Activated CD4-positive, alpha-beta T cell treated with anti-CD3 and anti-CD28 coated beads for 36 hours (primary cell): ENCODE measurements around the gene UNC45B. TPM values are rescaled to one million over a fixed set of nuclear protein-coding genes. Genes with fewer than 3 reads are reported as not detected.

ENCODE experiments used
- ATAC-seq: fragments of 200-7000 bp; cut with Tn5 transposase; one replicate; pipeline ENCODE4 v1.10.0; 2021; ENCODE audit warnings: mild to moderate bottlenecking, moderate library complexity
- CTCF ChIA-PET: fragments of 350-600 bp; sonication (Branson Sonifier 250); formaldehyde crosslinking; loops from one replicate; lab custom pipeline; 2021; ENCODE audit warnings: antibody characterized with exemption; lab: Charles Lee
- POLR2A ChIA-PET: fragments of 350-600 bp; sonication (Branson Sonifier 250); formaldehyde crosslinking; loops from one replicate; lab custom pipeline; 2021; ENCODE audit warnings: antibody characterized with exemption, inconsistent platforms; lab: Charles Lee
- DNase-seq: peaks from one replicate; pipeline ENCODE4 v3.0.0-alpha.2; 2020
- H3K27ac Mint-ChIP-seq: one replicate; pipeline ENCODE4 v1.8.0; 2021; ENCODE audit warnings: mixed read lengths
- H3K27me3 Mint-ChIP-seq: one replicate; pipeline ENCODE4 v1.8.0; 2021; ENCODE audit warnings: mixed read lengths
- H3K36me3 Mint-ChIP-seq: one replicate; pipeline ENCODE4 v1.8.0; 2021; ENCODE audit warnings: low read depth, mixed read lengths
- H3K4me1 Mint-ChIP-seq: one replicate; pipeline ENCODE4 v1.8.0; 2021; ENCODE audit warnings: mixed read lengths
- H3K4me3 Mint-ChIP-seq: one replicate; pipeline ENCODE4 v1.8.0; 2021; ENCODE audit warnings: mild to moderate bottlenecking, moderate library complexity, mixed read lengths
- H3K9me3 Mint-ChIP-seq: one replicate; pipeline ENCODE4 v1.8.0; 2021; ENCODE audit warnings: low read depth, mixed read lengths
- intact Hi-C, 2 experiments: fragments of 100-400 bp; cut with DNase I in 1 of 2; cut with micrococcal nuclease in 1 of 2; formaldehyde crosslinking; loops; one replicate each; pipeline versions ENCODE4 v1.14.2 to v1.15.1; 2022 to 2024; cut with DNase I, micrococcal nuclease
- total RNA-seq, 2 experiments: library from RNA; stranded (reverse); gene quantifications; one replicate each; pipeline ENCODE4 v1.2.3, GENCODE V29; 2021

Gene UNC45B
- total RNA-seq, 2 experiments from 2014 or later: 0.07 TPM; not detected in 1

- intact Hi-C loops: no loop called here
- H3K27ac Mint-ChIP-seq: peak overlapping the region; percentile 10
- H3K4me3 Mint-ChIP-seq: no peak overlapping the region
- peaks cover 41% of the 10 kb centered on the region for H3K4me1 Mint-ChIP-seq
- no peak for DNase-seq
- no peaks in the 10 kb centered on the region for H3K9me3 Mint-ChIP-seq
- POLR2A ChIA-PET: no interaction called here
- CTCF ChIA-PET: interaction anchor here (0.7 to 1.2 kb wide), 3 partner anchors 32 to 396 kb away, joined by 3 to 4 read pairs (median 3); no protein-coding TSS in a partner anchor
- H3K27me3 Mint-ChIP-seq: no peaks in the 10 kb centered on the region
- no peak for ATAC-seq
- H3K36me3 Mint-ChIP-seq: no peaks in the 10 kb centered on the region
Measured at GRCh38 chr17:35159940-35160339, 12.3 kb downstream of the UNC45B start.

- Mint-ChIP-seq H3K9me3 (no peaks in the 10 kb centered on the region), H3K4me3 (peak overlapping the region; percentile 13), H3K27me3 (no peaks in the 10 kb centered on the region), H3K27ac (peak overlapping the region; percentile 57), H3K4me1 (peaks cover 46% of the 10 kb centered on the region), H3K36me3 (no peaks in the 10 kb centered on the region)
- CTCF ChIA-PET: interaction anchor here (0.6 to 1.2 kb wide), 6 partner anchors 10 to 395 kb away, joined by 3 to 4 read pairs (median 3); no protein-coding TSS in a partner anchor
- peak; percentile 65 for ATAC-seq
- POLR2A ChIA-PET: interaction anchor here (0.6 to 0.7 kb wide), 2 partner anchors 209 to 327 kb away, joined by 3 to 4 read pairs; no protein-coding TSS in a partner anchor
- peak; percentile 59 for DNase-seq
- intact Hi-C loops: no loop called here
Measured at GRCh38 chr17:35160354-35161201, 13.0 kb downstream of the UNC45B start.

GRCh38 chr17:35161281-35161761 is 13.7 kb downstream of the UNC45B start:
- CTCF ChIA-PET: interaction anchor here (0.9 to 1.2 kb wide), 3 partner anchors 9 to 395 kb away, joined by 3 to 4 read pairs (median 3); no protein-coding TSS in a partner anchor
- ATAC-seq: peak; percentile 47
- Mint-ChIP-seq H3K27me3 (no peaks in the 10 kb centered on the region), H3K9me3 (no peaks in the 10 kb centered on the region), H3K4me1 (peaks cover 48% of the 10 kb centered on the region), H3K27ac (peak overlapping the region; percentile 57), H3K36me3 (no peaks in the 10 kb centered on the region), H3K4me3 (peak overlapping the region; percentile 13)
- no peak for DNase-seq
- POLR2A ChIA-PET: interaction anchor here (0.6 kb wide), 1 partner anchor 326 kb away, joined by 3 read pairs; no protein-coding TSS in a partner anchor
- intact Hi-C loops: no loop called here

GRCh38 chr17:35162755-35163154 is 15.1 kb downstream of the UNC45B start:
- Mint-ChIP-seq H3K9me3 (no peaks in the 10 kb centered on the region), H3K27ac (no peak overlapping the region), H3K36me3 (no peaks in the 10 kb centered on the region), H3K4me3 (no peak overlapping the region), H3K27me3 (no peaks in the 10 kb centered on the region), H3K4me1 (peaks cover 48% of the 10 kb centered on the region)
- ChIA-PET POLR2A (no interaction called here), CTCF (interaction anchor here (0.8 to 1.2 kb wide), 2 partner anchors 16 to 375 kb away, joined by 3 to 5 read pairs; partner anchors contain the start of gene SLFN12L)
- intact Hi-C loops: no loop called here
- ATAC-seq: no peak
- no peak for DNase-seq

GRCh38 chr17:35163886-35164285 is 16.3 kb downstream of the UNC45B start:
- ChIA-PET POLR2A (no interaction called here), CTCF (interaction anchor here (0.5 kb wide), 1 partner anchor 24 kb away, joined by 5 read pairs; no protein-coding TSS in a partner anchor)
- intact Hi-C loops: no loop called here
- H3K27me3 Mint-ChIP-seq: no peaks in the 10 kb centered on the region
- H3K4me3 Mint-ChIP-seq: no peak overlapping the region
- DNase-seq (no peak), ATAC-seq (no peak)
- H3K9me3 Mint-ChIP-seq: no peaks in the 10 kb centered on the region
- H3K4me1 Mint-ChIP-seq: peaks cover 48% of the 10 kb centered on the region
- no peak overlapping the region for H3K27ac Mint-ChIP-seq
- no peaks in the 10 kb centered on the region for H3K36me3 Mint-ChIP-seq

GRCh38 chr17:35164716-35165115 is 17.1 kb downstream of the UNC45B start:
- DNase-seq: no peak
- Mint-ChIP-seq H3K4me1 (peaks cover 40% of the 10 kb centered on the region), H3K4me3 (no peak overlapping the region), H3K27ac (no peak overlapping the region), H3K9me3 (no peaks in the 10 kb centered on the region), H3K36me3 (no peaks in the 10 kb centered on the region), H3K27me3 (no peaks in the 10 kb centered on the region)
- no peak for ATAC-seq
- POLR2A ChIA-PET: interaction anchor here (0.6 kb wide), 1 partner anchor 570 kb away, joined by 3 read pairs; no protein-coding TSS in a partner anchor
- CTCF ChIA-PET: interaction anchor here (0.6 to 1.4 kb wide), 5 partner anchors 15 to 524 kb away, joined by 3 to 6 read pairs (median 3); no protein-coding TSS in a partner anchor
- intact Hi-C loops: no loop called here

GRCh38 chr17:35166526-35166925 is 18.9 kb downstream of the UNC45B start:
- ChIA-PET POLR2A (no interaction called here), CTCF (interaction anchor here (0.6 to 0.9 kb wide), 2 partner anchors 17 to 445 kb away, joined by 3 to 4 read pairs; no protein-coding TSS in a partner anchor)
- Mint-ChIP-seq H3K9me3 (no peaks in the 10 kb centered on the region), H3K4me1 (peaks cover 27% of the 10 kb centered on the region), H3K36me3 (no peaks in the 10 kb centered on the region), H3K4me3 (no peak overlapping the region), H3K27me3 (no peaks in the 10 kb centered on the region), H3K27ac (no peak overlapping the region)
- intact Hi-C loops: no loop called here
- ATAC-seq (no peak), DNase-seq (no peak)

- Mint-ChIP-seq H3K4me1 (peaks cover 27% of the 10 kb centered on the region), H3K36me3 (no peaks in the 10 kb centered on the region), H3K4me3 (no peak overlapping the region), H3K27me3 (no peaks in the 10 kb centered on the region), H3K27ac (no peak overlapping the region), H3K9me3 (no peaks in the 10 kb centered on the region)
- DNase-seq: no peak
- intact Hi-C loops: no loop called here
- CTCF ChIA-PET: interaction anchor here (0.8 to 1.2 kb wide), 2 partner anchors 17 to 371 kb away, joined by 4 to 5 read pairs; partner anchors contain the start of gene SLFN12L
- ATAC-seq: no peak
- POLR2A ChIA-PET: no interaction called here
Measured at GRCh38 chr17:35167046-35167445, 19.4 kb downstream of the UNC45B start.

GRCh38 chr17:35167666-35168065 is 20.0 kb downstream of the UNC45B start:
- intact Hi-C loops: no loop called here
- DNase-seq: no peak
- POLR2A ChIA-PET: interaction anchor here (0.7 kb wide), 1 partner anchor 374 kb away, joined by 4 read pairs; no protein-coding TSS in a partner anchor
- ATAC-seq: no peak
- Mint-ChIP-seq H3K4me3 (no peak overlapping the region), H3K27me3 (no peaks in the 10 kb centered on the region), H3K4me1 (peaks cover 28% of the 10 kb centered on the region), H3K36me3 (no peaks in the 10 kb centered on the region), H3K9me3 (no peaks in the 10 kb centered on the region), H3K27ac (no peak overlapping the region)
- CTCF ChIA-PET: interaction anchor here (0.5 to 1.2 kb wide), 5 partner anchors 16 to 395 kb away, joined by 3 to 5 read pairs (median 4); partner anchors contain the start of gene SLFN12L

GRCh38 chr17:35169835-35170363 is 22.3 kb downstream of the UNC45B start:
- no peaks in the 10 kb centered on the region for H3K9me3 Mint-ChIP-seq
- DNase-seq (no peak), ATAC-seq (no peak)
- H3K27ac Mint-ChIP-seq: no peak overlapping the region
- intact Hi-C loops: loop anchor here (2.0 to 5.0 kb wide), 5 partner anchors 42 to 577 kb away; partner anchors contain the start of genes SLFN11 (in 1 of the 2) and SLFN5 (in 1 of the 2)
- CTCF ChIA-PET: interaction anchor here (0.9 to 1.6 kb wide), 3 partner anchors 9 to 369 kb away, joined by 3 to 12 read pairs (median 4); no protein-coding TSS in a partner anchor
- H3K4me3 Mint-ChIP-seq: no peak overlapping the region
- peaks cover 32% of the 10 kb centered on the region for H3K4me1 Mint-ChIP-seq
- no peaks in the 10 kb centered on the region for H3K36me3 Mint-ChIP-seq
- POLR2A ChIA-PET: no interaction called here
- H3K27me3 Mint-ChIP-seq: no peaks in the 10 kb centered on the region
